Measurements from ENCODE around the gene NGB. TPM values are rescaled to one million over a fixed set of nuclear protein-coding genes. Genes with fewer than 3 reads are reported as not detected.

NGB gene
- total and polyA plus RNA-seq, 2 of the 8 experiments (the other 6 are each of a cell fraction or from before 2014, with no cell fraction given): 0.30 to 0.60 TPM

DNA sequence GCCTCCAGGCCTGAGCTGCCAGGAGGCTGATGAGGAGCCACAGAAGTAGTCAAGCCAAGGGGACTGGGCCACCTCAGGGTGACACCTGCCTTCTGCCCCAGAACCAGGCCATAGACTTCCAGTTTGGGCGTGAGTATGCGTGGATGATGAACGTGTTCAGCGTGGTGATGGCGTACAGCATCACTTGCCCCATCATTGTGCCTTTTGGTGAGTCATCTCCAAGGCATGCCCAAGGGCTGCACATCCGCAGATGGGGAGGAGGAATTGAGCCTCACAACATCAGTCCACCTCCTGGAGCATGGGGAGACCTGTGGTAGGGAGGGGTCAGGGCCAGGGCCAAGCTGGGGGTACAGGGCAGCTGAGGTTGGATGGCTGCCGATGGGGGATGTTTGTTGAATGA lies 22.3 kb downstream of the NGB start (continued):
- TF ChIP-seq, protein P1, sequence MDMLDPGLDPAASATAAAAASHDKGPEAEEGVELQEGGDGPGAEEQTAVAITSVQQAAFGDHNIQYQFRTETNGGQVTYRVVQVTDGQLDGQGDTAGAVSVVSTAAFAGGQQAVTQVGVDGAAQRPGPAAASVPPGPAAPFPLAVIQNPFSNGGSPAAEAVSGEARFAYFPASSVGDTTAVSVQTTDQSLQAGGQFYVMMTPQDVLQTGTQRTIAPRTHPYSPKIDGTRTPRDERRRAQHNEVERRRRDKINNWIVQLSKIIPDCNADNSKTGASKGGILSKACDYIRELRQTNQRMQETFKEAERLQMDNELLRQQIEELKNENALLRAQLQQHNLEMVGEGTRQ (IDR thresholded peaks at IDR 0.05; ENCODE audit: low read length): no peak
- no peak for TF ChIP-seq RBBP5 (IDR thresholded peaks at IDR 0.05; ENCODE audit: borderline replicate concordance, low read depth, low read length)

All from H1 (cell line).